ENCODE measurements around the gene SPATA24.

SPATA24 gene

DNA sequence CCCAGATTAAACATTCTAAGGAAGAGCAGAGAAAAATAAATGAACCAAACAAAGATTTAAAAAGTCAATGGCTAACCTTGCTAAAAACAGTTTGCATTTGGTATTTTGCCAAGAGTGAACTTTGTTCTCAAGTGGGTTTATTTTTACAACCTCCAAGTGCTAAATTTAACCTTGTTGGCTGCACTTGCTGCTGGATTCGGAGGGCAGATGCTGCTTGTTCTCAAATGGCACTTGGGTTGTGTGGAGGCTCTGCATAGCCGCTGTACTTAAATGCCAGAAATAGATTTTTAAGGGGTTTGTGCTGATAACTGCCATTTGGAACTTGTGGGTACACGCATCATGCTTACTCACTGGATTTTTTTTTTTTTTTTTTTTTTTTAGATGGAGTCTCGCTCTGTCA lies 13.3 kb upstream of the SPATA24 start:
- no peak overlapping the region for H3K9ac ChIP-seq (ENCODE audit: low read length)

DNA sequence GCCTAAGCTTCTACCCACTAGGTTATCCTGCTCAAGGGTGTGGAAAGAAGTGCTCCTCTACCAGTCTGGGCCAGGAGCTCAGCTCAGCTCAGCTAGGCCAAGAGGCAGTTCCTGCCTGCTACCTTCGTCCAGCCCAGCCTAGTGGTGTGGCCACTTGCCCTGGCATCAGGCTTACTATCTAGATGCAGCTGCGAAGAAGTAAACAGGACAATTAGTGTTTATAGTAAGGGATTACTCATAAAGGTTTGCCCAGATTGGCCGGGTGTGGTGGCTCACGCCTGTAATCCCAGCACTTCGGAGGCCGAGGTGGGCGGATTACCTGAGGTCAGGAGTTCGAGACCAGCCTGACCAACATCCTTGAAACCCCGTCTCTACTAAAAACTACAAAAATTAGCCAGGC lies 12.8 kb upstream of the SPATA24 start:
- Histone ChIP-seq H3K27ac (ENCODE audit: low read depth, low read length) (no peak overlapping the region), H3F3A (ENCODE audit: insufficient read depth) (no peaks in the 10 kb centered on the region), H2AFZ (ENCODE audit: low read depth, low read length, severe bottlenecking) (no peak overlapping the region), H3K79me2 (ENCODE audit: insufficient read depth, low read length) (no peaks in the 10 kb centered on the region), H3K9me3 (ENCODE audit: insufficient read depth, low read length) (no peaks in the 10 kb centered on the region), H3K36me3 (ENCODE audit: low read length) (no peaks in the 10 kb centered on the region), H3K9ac (ENCODE audit: low read length) (no peak overlapping the region), H4K20me1 (ENCODE audit: low read depth, low read length) (no peaks in the 10 kb centered on the region), H3K27me3 (ENCODE audit: low read length) (no peaks in the 10 kb centered on the region), H3K4me3 (ENCODE audit: insufficient read depth, low read length, poor library complexity, severe bottlenecking) (no peak overlapping the region), H3K4me2 (ENCODE audit: low read depth, low read length, poor library complexity, severe bottlenecking) (no peak overlapping the region), H3K9me2 (replicated peaks; ENCODE audit: insufficient read depth, low read length) (no peaks in the 10 kb centered on the region)
- no peak for TF ChIP-seq EZH2phosphoT487 (conservative IDR thresholded peaks at IDR 0.05; ENCODE audit: low read length)
- TF ChIP-seq, protein P1, sequence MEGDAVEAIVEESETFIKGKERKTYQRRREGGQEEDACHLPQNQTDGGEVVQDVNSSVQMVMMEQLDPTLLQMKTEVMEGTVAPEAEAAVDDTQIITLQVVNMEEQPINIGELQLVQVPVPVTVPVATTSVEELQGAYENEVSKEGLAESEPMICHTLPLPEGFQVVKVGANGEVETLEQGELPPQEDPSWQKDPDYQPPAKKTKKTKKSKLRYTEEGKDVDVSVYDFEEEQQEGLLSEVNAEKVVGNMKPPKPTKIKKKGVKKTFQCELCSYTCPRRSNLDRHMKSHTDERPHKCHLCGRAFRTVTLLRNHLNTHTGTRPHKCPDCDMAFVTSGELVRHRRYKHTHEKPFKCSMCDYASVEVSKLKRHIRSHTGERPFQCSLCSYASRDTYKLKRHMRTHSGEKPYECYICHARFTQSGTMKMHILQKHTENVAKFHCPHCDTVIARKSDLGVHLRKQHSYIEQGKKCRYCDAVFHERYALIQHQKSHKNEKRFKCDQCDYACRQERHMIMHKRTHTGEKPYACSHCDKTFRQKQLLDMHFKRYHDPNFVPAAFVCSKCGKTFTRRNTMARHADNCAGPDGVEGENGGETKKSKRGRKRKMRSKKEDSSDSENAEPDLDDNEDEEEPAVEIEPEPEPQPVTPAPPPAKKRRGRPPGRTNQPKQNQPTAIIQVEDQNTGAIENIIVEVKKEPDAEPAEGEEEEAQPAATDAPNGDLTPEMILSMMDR (IDR thresholded peaks at IDR 0.05; ENCODE audit: insufficient read depth, low read length, poor library complexity, severe bottlenecking): no peak

More for the DNA sequence above, 13.3 kb upstream of the SPATA24 start:
- Histone ChIP-seq H3K27ac (ENCODE audit: low read depth, low read length) (no peak overlapping the region), H3K9me3 (ENCODE audit: insufficient read depth, low read length) (no peaks in the 10 kb centered on the region), H3K4me2 (ENCODE audit: low read depth, low read length, poor library complexity, severe bottlenecking) (no peak overlapping the region), H2AFZ (ENCODE audit: low read depth, low read length, severe bottlenecking) (no peak overlapping the region), H4K20me1 (ENCODE audit: low read depth, low read length) (no peaks in the 10 kb centered on the region), H3F3A (ENCODE audit: insufficient read depth) (no peaks in the 10 kb centered on the region), H3K27me3 (ENCODE audit: low read length) (no peaks in the 10 kb centered on the region), H3K36me3 (ENCODE audit: low read length) (no peaks in the 10 kb centered on the region), H3K4me3 (ENCODE audit: insufficient read depth, low read length, poor library complexity, severe bottlenecking) (no peak overlapping the region), H3K9me2 (replicated peaks; ENCODE audit: insufficient read depth, low read length) (no peaks in the 10 kb centered on the region), H3K79me2 (ENCODE audit: insufficient read depth, low read length) (no peaks in the 10 kb centered on the region)
- TF ChIP-seq, protein P1 (IDR thresholded peaks at IDR 0.05; ENCODE audit: insufficient read depth, low read length, poor library complexity, severe bottlenecking): no peak
- no peak for TF ChIP-seq EZH2phosphoT487 (conservative IDR thresholded peaks at IDR 0.05; ENCODE audit: low read length)

DNA sequence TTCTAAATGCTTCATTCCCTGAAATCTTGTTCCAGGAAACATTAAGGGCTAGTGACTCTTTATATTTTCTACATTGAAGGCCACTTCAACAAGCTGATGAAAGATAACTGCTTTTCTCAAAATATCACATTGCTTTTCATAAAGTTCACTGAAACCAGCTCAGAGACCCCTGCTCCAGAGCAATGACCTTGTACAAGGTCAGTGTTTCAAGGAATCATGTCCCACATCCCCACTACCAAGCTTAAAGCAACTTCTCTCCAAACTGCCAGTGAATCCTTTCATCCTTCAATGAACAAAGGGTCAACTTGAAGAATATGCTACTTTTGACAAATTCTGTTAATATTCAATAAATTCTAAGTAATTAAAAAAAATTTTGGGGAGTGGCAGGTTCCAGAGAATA lies 12.0 kb upstream of the SPATA24 start:
- Histone ChIP-seq H3K4me2 (ENCODE audit: low read depth, low read length, poor library complexity, severe bottlenecking) (no peak overlapping the region), H3K9me2 (replicated peaks; ENCODE audit: insufficient read depth, low read length) (no peaks in the 10 kb centered on the region), H3K9me3 (ENCODE audit: insufficient read depth, low read length) (no peaks in the 10 kb centered on the region), H3K36me3 (ENCODE audit: low read length) (no peaks in the 10 kb centered on the region), H3K27me3 (ENCODE audit: low read length) (no peaks in the 10 kb centered on the region), H3K79me2 (ENCODE audit: insufficient read depth, low read length) (no peaks in the 10 kb centered on the region), H3K9ac (ENCODE audit: low read length) (no peak overlapping the region), H3F3A (ENCODE audit: insufficient read depth) (no peaks in the 10 kb centered on the region), H2AFZ (ENCODE audit: low read depth, low read length, severe bottlenecking) (no peak overlapping the region), H3K4me3 (ENCODE audit: insufficient read depth, low read length, poor library complexity, severe bottlenecking) (no peak overlapping the region), H3K27ac (ENCODE audit: low read depth, low read length) (no peak overlapping the region), H4K20me1 (ENCODE audit: low read depth, low read length) (no peaks in the 10 kb centered on the region)
- TF ChIP-seq, protein P1 (IDR thresholded peaks at IDR 0.05; ENCODE audit: insufficient read depth, low read length, poor library complexity, severe bottlenecking): no peak
- TF ChIP-seq EZH2phosphoT487 (conservative IDR thresholded peaks at IDR 0.05; ENCODE audit: low read length): no peak
